Measurements from ENCODE around the gene PAPPA2. TPM values are rescaled to one million over a fixed set of nuclear protein-coding genes. Genes with fewer than 3 reads are reported as not detected.

The PAPPA2 gene
- total and polyA plus RNA-seq, 2 of the 8 experiments (the other 6 are each of a cell fraction or from before 2014, with no cell fraction given) = 0.08 to 0.88 TPM

- TF ChIP-seq, protein P1, sequence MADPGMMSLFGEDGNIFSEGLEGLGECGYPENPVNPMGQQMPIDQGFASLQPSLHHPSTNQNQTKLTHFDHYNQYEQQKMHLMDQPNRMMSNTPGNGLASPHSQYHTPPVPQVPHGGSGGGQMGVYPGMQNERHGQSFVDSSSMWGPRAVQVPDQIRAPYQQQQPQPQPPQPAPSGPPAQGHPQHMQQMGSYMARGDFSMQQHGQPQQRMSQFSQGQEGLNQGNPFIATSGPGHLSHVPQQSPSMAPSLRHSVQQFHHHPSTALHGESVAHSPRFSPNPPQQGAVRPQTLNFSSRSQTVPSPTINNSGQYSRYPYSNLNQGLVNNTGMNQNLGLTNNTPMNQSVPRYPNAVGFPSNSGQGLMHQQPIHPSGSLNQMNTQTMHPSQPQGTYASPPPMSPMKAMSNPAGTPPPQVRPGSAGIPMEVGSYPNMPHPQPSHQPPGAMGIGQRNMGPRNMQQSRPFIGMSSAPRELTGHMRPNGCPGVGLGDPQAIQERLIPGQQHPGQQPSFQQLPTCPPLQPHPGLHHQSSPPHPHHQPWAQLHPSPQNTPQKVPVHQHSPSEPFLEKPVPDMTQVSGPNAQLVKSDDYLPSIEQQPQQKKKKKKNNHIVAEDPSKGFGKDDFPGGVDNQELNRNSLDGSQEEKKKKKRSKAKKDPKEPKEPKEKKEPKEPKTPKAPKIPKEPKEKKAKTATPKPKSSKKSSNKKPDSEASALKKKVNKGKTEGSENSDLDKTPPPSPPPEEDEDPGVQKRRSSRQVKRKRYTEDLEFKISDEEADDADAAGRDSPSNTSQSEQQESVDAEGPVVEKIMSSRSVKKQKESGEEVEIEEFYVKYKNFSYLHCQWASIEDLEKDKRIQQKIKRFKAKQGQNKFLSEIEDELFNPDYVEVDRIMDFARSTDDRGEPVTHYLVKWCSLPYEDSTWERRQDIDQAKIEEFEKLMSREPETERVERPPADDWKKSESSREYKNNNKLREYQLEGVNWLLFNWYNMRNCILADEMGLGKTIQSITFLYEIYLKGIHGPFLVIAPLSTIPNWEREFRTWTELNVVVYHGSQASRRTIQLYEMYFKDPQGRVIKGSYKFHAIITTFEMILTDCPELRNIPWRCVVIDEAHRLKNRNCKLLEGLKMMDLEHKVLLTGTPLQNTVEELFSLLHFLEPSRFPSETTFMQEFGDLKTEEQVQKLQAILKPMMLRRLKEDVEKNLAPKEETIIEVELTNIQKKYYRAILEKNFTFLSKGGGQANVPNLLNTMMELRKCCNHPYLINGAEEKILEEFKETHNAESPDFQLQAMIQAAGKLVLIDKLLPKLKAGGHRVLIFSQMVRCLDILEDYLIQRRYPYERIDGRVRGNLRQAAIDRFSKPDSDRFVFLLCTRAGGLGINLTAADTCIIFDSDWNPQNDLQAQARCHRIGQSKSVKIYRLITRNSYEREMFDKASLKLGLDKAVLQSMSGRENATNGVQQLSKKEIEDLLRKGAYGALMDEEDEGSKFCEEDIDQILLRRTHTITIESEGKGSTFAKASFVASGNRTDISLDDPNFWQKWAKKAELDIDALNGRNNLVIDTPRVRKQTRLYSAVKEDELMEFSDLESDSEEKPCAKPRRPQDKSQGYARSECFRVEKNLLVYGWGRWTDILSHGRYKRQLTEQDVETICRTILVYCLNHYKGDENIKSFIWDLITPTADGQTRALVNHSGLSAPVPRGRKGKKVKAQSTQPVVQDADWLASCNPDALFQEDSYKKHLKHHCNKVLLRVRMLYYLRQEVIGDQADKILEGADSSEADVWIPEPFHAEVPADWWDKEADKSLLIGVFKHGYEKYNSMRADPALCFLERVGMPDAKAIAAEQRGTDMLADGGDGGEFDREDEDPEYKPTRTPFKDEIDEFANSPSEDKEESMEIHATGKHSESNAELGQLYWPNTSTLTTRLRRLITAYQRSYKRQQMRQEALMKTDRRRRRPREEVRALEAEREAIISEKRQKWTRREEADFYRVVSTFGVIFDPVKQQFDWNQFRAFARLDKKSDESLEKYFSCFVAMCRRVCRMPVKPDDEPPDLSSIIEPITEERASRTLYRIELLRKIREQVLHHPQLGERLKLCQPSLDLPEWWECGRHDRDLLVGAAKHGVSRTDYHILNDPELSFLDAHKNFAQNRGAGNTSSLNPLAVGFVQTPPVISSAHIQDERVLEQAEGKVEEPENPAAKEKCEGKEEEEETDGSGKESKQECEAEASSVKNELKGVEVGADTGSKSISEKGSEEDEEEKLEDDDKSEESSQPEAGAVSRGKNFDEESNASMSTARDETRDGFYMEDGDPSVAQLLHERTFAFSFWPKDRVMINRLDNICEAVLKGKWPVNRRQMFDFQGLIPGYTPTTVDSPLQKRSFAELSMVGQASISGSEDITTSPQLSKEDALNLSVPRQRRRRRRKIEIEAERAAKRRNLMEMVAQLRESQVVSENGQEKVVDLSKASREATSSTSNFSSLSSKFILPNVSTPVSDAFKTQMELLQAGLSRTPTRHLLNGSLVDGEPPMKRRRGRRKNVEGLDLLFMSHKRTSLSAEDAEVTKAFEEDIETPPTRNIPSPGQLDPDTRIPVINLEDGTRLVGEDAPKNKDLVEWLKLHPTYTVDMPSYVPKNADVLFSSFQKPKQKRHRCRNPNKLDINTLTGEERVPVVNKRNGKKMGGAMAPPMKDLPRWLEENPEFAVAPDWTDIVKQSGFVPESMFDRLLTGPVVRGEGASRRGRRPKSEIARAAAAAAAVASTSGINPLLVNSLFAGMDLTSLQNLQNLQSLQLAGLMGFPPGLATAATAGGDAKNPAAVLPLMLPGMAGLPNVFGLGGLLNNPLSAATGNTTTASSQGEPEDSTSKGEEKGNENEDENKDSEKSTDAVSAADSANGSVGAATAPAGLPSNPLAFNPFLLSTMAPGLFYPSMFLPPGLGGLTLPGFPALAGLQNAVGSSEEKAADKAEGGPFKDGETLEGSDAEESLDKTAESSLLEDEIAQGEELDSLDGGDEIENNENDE (IDR thresholded peaks at IDR 0.05; ENCODE audit: insufficient replicate concordance, low read length) = no peak
- TF ChIP-seq POU5F1 (IDR thresholded peaks at IDR 0.05; ENCODE audit: low read depth, low read length) = no peak
- no peak for TF ChIP-seq RNF2 (IDR thresholded peaks at IDR 0.05; ENCODE audit: borderline replicate concordance, low read depth, low read length, missing control alignments, poor library complexity, severe bottlenecking)
- no peak for TF ChIP-seq BCL11A (IDR thresholded peaks at IDR 0.05; ENCODE audit: low read depth in 2 of 2, low read length in 2 of 2)
- no peak for TF ChIP-seq CREB1 (IDR thresholded peaks at IDR 0.05)
- TF ChIP-seq NANOG (IDR thresholded peaks at IDR 0.05; ENCODE audit: insufficient read depth, low read depth, low read length, poor library complexity, severe bottlenecking) = no peak
- no peak for TF ChIP-seq BACH1 (IDR thresholded peaks at IDR 0.05; ENCODE audit: low read length)
- TF ChIP-seq KDM4A (IDR thresholded peaks at IDR 0.05; ENCODE audit: low read depth, low read length, severe bottlenecking) = no peak
- TF ChIP-seq TAF7 (optimal IDR thresholded peaks at IDR 0.05; ENCODE audit: borderline replicate concordance, low read depth, low read length) = no peak
- no peak for TF ChIP-seq SIX5 (IDR thresholded peaks at IDR 0.05; ENCODE audit: low read depth, low read length)
- TF ChIP-seq CHD1 (IDR thresholded peaks at IDR 0.05; ENCODE audit: low read depth, low read length) = no peak
- TF ChIP-seq SP2 (IDR thresholded peaks at IDR 0.05; ENCODE audit: low read length) = no peak
- no peak for TF ChIP-seq YY1 (IDR thresholded peaks at IDR 0.05; ENCODE audit: low read depth, low read length)
Measured at GRCh38 chr1:176815621-176816020, 352.6 kb downstream of the PAPPA2 start (continued).
